ENCODE results near the gene MRE11.
"Not testable (repeated sequence)": the region's sequence is repeated elsewhere in the genome, so short reads cannot be mapped to it uniquely, and the experiment has no call there.

Gene MRE11

GRCh38 chr11:94423507-94423906, 70.1 kb downstream of the MRE11 start:
- DNase-seq (ENCODE audit: low spot score): no peak

- DNase-seq (ENCODE audit: low spot score): no peak
Observed at GRCh38 chr11:94418123-94418765, 75.4 kb downstream of the MRE11 start.

GRCh38 chr11:94417386-94417987, 76.2 kb downstream of the MRE11 start:
- DNase-seq (ENCODE audit: low spot score): peak; percentile 62

GRCh38 chr11:94405062-94405833, 88.4 kb downstream of the MRE11 start:
- DNase-seq (ENCODE audit: low spot score): no peak

- no peak for DNase-seq (ENCODE audit: low spot score)
Observed at GRCh38 chr11:94402355-94402754, 91.3 kb downstream of the MRE11 start.

GRCh38 chr11:94401773-94402265, 91.8 kb downstream of the MRE11 start:
- no peak for DNase-seq (ENCODE audit: low spot score)

- DNase-seq (ENCODE audit: low spot score): peak; percentile 53
Observed at GRCh38 chr11:94400839-94401772, 92.5 kb downstream of the MRE11 start, which contains the start of gene GPR83. Gene GPR83 (minus strand): TSS chr11:94401419. CDS start chr11:94401247, 172 bp downstream.

- DNase-seq (ENCODE audit: low spot score): no peak
Observed at GRCh38 chr11:94400457-94400838, 93.2 kb downstream of the MRE11 start.

- DNase-seq (ENCODE audit: low spot score): no peak
Observed at GRCh38 chr11:94400050-94400449, 93.6 kb downstream of the MRE11 start.

- no peak for DNase-seq (ENCODE audit: low spot score)
Observed at GRCh38 chr11:94398101-94398500, 95.5 kb downstream of the MRE11 start.

- no peak for DNase-seq (ENCODE audit: low spot score)
Observed at GRCh38 chr11:94396282-94396681, 97.4 kb downstream of the MRE11 start.

- not testable (repeated sequence) for DNase-seq (ENCODE audit: low spot score)
Observed at GRCh38 chr11:94391937-94392336, 101.7 kb downstream of the MRE11 start.

- no peak for DNase-seq (ENCODE audit: low spot score)
Observed at GRCh38 chr11:94379613-94380012, 114.0 kb downstream of the MRE11 start.

GRCh38 chr11:94376841-94377240, 116.8 kb downstream of the MRE11 start:
- DNase-seq (ENCODE audit: low spot score): no peak

- DNase-seq (ENCODE audit: low spot score): not testable (repeated sequence)
Observed at GRCh38 chr11:94370576-94370975, 123.1 kb downstream of the MRE11 start.
